ENCODE measurements around the gene PP2D1. TPM values are rescaled to one million over a fixed set of nuclear protein-coding genes. Genes with fewer than 3 reads are reported as not detected.

The PP2D1 gene
- total and polyA plus RNA-seq, 9 of the 15 experiments (the other 6 are each of a cell fraction or from before 2014, with no cell fraction given), result 0.07 to 0.10 TPM; not detected in 7

GRCh38 chr3:19947549-19948225 lies 64.4 kb downstream of the PP2D1 start (continued):
- TF ChIP-seq UBTF (IDR thresholded peaks at IDR 0.05; ENCODE audit: borderline replicate concordance in 1 of 2, low read depth in 2 of 2, low read length in 2 of 2) (peak in 1 of 2 experiments; percentile 56; a peak in 1 of 4 replicates), DPF2 (IDR thresholded peaks at IDR 0.05) (peak; percentile 38; the same call in 1 of the 2 replicates), TEAD4 (IDR thresholded peaks at IDR 0.05; ENCODE audit: low read length) (no peak), TEAD4 (CRISPR knock-in tag; IDR thresholded peaks at IDR 0.05; ENCODE audit: borderline replicate concordance) (0 out of 2 replicates have a peak, but pooled peaks have one; percentile 2), SAP30 (IDR thresholded peaks at IDR 0.05; ENCODE audit: borderline replicate concordance, insufficient read depth, low read depth, low read length, poor library complexity, severe bottlenecking) (peak; percentile 68), TGIF2 (CRISPR knock-in tag; IDR thresholded peaks at IDR 0.05) (0 out of 2 replicates have a peak, but pooled peaks have one; percentile 69), LCOR (CRISPR knock-in tag; IDR thresholded peaks at IDR 0.05) (peak; percentile 62), ESRRB (CRISPR knock-in tag; IDR thresholded peaks at IDR 0.05; ENCODE audit: borderline replicate concordance) (no peak), TRIM24 (IDR thresholded peaks at IDR 0.05) (0 out of 4 replicates have a peak, but pooled peaks of 1 of the 2 experiments have one; percentile 7), SMAD1 (IDR thresholded peaks at IDR 0.05; ENCODE audit: low read depth, low read length, partially characterized antibody) (no peak), MEF2D (tag; conservative IDR thresholded peaks at IDR 0.05; ENCODE audit: low read depth) (0 out of 2 replicates have a peak, but pooled peaks have one; percentile 8), MLLT1 (IDR thresholded peaks at IDR 0.05) (peak in 1 of 2 experiments; percentile 14; a peak in 1 of 4 replicates), PTRF (tag; IDR thresholded peaks at IDR 0.05) (no peak)
- TF ChIP-seq, protein P1, sequence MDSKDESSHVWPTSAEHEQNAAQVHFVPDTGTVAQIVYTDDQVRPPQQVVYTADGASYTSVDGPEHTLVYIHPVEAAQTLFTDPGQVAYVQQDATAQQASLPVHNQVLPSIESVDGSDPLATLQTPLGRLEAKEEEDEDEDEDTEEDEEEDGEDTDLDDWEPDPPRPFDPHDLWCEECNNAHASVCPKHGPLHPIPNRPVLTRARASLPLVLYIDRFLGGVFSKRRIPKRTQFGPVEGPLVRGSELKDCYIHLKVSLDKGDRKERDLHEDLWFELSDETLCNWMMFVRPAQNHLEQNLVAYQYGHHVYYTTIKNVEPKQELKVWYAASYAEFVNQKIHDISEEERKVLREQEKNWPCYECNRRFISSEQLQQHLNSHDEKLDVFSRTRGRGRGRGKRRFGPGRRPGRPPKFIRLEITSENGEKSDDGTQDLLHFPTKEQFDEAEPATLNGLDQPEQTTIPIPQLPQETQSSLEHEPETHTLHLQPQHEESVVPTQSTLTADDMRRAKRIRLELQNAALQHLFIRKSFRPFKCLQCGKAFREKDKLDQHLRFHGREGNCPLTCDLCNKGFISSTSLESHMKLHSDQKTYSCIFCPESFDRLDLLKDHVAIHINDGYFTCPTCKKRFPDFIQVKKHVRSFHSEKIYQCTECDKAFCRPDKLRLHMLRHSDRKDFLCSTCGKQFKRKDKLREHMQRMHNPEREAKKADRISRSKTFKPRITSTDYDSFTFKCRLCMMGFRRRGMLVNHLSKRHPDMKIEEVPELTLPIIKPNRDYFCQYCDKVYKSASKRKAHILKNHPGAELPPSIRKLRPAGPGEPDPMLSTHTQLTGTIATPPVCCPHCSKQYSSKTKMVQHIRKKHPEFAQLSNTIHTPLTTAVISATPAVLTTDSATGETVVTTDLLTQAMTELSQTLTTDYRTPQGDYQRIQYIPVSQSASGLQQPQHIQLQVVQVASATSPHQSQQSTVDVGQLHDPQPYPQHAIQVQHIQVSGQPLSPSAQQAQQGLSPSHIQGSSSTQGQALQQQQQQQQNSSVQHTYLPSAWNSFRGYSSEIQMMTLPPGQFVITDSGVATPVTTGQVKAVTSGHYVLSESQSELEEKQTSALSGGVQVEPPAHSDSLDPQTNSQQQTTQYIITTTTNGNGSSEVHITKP (IDR thresholded peaks at IDR 0.05; ENCODE audit: partially characterized antibody), result peak; percentile 26
- TF ChIP-seq, protein P2, sequence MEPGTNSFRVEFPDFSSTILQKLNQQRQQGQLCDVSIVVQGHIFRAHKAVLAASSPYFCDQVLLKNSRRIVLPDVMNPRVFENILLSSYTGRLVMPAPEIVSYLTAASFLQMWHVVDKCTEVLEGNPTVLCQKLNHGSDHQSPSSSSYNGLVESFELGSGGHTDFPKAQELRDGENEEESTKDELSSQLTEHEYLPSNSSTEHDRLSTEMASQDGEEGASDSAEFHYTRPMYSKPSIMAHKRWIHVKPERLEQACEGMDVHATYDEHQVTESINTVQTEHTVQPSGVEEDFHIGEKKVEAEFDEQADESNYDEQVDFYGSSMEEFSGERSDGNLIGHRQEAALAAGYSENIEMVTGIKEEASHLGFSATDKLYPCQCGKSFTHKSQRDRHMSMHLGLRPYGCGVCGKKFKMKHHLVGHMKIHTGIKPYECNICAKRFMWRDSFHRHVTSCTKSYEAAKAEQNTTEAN (CRISPR knock-in tag; IDR thresholded peaks at IDR 0.05), result 0 out of 2 replicates have a peak, but pooled peaks have one; percentile 61
- TF ChIP-seq, protein P3, sequence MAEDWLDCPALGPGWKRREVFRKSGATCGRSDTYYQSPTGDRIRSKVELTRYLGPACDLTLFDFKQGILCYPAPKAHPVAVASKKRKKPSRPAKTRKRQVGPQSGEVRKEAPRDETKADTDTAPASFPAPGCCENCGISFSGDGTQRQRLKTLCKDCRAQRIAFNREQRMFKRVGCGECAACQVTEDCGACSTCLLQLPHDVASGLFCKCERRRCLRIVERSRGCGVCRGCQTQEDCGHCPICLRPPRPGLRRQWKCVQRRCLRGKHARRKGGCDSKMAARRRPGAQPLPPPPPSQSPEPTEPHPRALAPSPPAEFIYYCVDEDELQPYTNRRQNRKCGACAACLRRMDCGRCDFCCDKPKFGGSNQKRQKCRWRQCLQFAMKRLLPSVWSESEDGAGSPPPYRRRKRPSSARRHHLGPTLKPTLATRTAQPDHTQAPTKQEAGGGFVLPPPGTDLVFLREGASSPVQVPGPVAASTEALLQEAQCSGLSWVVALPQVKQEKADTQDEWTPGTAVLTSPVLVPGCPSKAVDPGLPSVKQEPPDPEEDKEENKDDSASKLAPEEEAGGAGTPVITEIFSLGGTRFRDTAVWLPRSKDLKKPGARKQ (CRISPR knock-in tag; IDR thresholded peaks at IDR 0.05), result no peak

All from K562 (cell line).